Liver (tissue), 3 donors: ENCODE measurements around the gene ZNF141.

Experiments used
- RAD21 ChIP-seq, 2 donors: IDR thresholded peaks; 2 replicates each; pipeline ENCODE4 v1.6.1; 2016; ENCODE audit warnings: antibody characterized with exemption in 2 of 2, mild to moderate bottlenecking in 2 of 2
- REST ChIP-seq: IDR thresholded peaks from 2 replicates; pipeline ENCODE4 v1.6.1; 2016; ENCODE audit warnings: antibody characterized with exemption, mild to moderate bottlenecking
- YY1 ChIP-seq: IDR thresholded peaks from 2 replicates; pipeline ENCODE4 v1.6.1; 2016; ENCODE audit warnings: antibody characterized with exemption, mild to moderate bottlenecking
- ZBTB33 ChIP-seq: IDR thresholded peaks from 2 replicates; pipeline ENCODE4 v1.6.1; 2016; ENCODE audit warnings: antibody characterized with exemption
- TF ChIP-seq, protein P1 (sequence below): fragments of 150-350 bp; IDR thresholded peaks from 2 replicates; pipeline ENCODE4 v1.5.1; 2017; ENCODE audit warnings: improper control_type of control experiment, low read depth, low read length; ENCODE audit not compliant: missing input control
- TF ChIP-seq, protein P2 (sequence below): IDR thresholded peaks from 2 replicates; pipeline ENCODE4 v1.6.1; 2016; ENCODE audit warnings: antibody characterized with exemption
- donor health status: healthy.
- donor health status: healthy.

DNA sequence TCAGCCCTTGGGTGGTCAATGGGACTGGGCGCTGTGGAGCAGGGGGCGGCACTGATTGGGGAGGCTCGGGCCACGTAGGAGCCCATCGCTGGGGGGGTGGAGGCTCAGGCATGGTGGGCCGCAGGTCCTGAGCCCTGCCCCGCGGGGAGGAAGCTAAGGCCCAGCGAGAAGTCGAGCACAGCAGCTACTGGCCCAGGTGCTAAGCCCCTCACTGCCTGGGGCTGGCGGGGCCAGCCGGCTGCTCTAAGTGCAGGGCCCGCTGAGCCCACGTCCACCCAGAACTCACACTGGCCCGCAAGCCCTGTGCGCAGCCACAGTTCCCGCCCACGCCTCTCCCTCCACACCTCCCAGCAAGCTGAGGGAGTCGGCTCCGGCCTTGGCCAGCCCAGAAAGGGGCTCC lies 66.4 kb downstream of the ZNF141 start:
- no peak for TF ChIP-seq REST
- TF ChIP-seq RAD21 (IDR thresholded peaks at IDR 0.05): no peak
- TF ChIP-seq, protein P1, sequence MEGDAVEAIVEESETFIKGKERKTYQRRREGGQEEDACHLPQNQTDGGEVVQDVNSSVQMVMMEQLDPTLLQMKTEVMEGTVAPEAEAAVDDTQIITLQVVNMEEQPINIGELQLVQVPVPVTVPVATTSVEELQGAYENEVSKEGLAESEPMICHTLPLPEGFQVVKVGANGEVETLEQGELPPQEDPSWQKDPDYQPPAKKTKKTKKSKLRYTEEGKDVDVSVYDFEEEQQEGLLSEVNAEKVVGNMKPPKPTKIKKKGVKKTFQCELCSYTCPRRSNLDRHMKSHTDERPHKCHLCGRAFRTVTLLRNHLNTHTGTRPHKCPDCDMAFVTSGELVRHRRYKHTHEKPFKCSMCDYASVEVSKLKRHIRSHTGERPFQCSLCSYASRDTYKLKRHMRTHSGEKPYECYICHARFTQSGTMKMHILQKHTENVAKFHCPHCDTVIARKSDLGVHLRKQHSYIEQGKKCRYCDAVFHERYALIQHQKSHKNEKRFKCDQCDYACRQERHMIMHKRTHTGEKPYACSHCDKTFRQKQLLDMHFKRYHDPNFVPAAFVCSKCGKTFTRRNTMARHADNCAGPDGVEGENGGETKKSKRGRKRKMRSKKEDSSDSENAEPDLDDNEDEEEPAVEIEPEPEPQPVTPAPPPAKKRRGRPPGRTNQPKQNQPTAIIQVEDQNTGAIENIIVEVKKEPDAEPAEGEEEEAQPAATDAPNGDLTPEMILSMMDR: no peak
- no peak for TF ChIP-seq ZBTB33
- TF ChIP-seq, protein P2, sequence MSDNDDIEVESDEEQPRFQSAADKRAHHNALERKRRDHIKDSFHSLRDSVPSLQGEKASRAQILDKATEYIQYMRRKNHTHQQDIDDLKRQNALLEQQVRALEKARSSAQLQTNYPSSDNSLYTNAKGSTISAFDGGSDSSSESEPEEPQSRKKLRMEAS: no peak
- no peak for TF ChIP-seq YY1
